ENCODE results near the gene APH1B. TPM values are rescaled to one million over a fixed set of nuclear protein-coding genes. Genes with fewer than 3 reads are reported as not detected.

APH1B gene
- total and polyA plus RNA-seq, 9 of the 15 experiments (the other 6 are each of a cell fraction or from before 2014, with no cell fraction given), result 5.1 to 9.7 (median 7.0) TPM

DNA sequence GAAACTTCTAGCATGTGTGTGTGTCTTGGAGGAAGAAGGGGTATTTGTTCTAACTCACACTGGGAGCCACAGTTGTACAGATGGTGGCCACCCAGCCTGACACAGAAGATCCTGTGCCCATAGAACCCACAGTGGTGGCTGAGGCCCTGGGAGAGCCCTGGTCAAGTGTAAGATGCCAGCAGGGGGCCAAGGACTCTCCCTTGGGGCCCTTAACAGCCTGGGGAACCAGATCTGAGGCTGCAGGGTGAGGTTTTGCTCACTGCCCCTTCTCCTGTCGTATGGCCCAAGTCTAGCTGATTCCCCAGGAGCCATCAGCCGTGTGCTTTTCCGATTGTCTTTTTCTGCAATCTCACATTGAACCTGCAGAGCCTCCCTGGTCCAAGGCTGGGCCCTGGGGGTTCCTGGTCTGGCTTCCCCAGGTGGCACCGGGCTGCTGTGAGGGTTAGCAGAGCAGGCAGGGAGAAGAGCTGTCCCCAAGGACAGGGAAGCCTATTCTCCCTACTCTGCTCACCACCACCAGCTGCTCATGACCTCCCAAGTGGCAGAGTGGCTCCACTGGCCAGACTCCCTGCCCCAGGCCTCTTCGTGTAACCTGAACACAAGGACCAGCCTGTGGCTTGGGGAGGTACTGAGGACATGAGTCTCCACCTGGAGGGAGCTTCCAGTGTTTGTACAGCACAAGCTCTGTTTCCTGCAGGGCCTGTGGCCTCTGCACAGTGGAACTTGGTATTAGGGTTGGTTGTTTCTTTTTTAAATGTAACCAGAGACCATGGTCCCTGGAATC, 52.4 kb downstream of the APH1B start:
- H3K27me3 ChIP-seq (ENCODE audit: control insufficient read depth in 2 of 2, insufficient read depth in 2 of 2, low read length in 2 of 2), result no peaks in the 10 kb centered on the region
- WGBS (ENCODE audit: insufficient coverage, low coverage, missing lambda C conversion rate), result 42% methylated on average over 5 of the region's 5 CpGs
- no peak overlapping the region for H3K4me3 ChIP-seq
- CTCF ChIA-PET (ENCODE audit: low intra/inter-chr PET ratio), result no interaction called here
- no peak overlapping the region for H3K4me2 ChIP-seq (ENCODE audit: insufficient read depth, low read length)
- ATAC-seq (peak; percentile 36), DNase-seq (ENCODE audit: extremely low read depth in 1 of 4, low spot score in 3 of 4) (no peak), FAIRE-seq (no peak)
- TF ChIP-seq GABPA (tag; conservative IDR thresholded peaks at IDR 0.05; ENCODE audit: low read depth) (no peak), GTF2A2 (tag; IDR thresholded peaks at IDR 0.05) (no peak), TFAP4 (CRISPR knock-in tag; IDR thresholded peaks at IDR 0.05; ENCODE audit: borderline replicate concordance) (0 out of 2 replicates have a peak, but pooled peaks have one; percentile 10)
- no peaks in the 10 kb centered on the region for H3K9me1 ChIP-seq (ENCODE audit: control insufficient read depth, insufficient read depth, low read length)
- H2AFZ ChIP-seq (ENCODE audit: low read depth, low read length), result no peak overlapping the region
- H3K79me2 ChIP-seq (ENCODE audit: control insufficient read depth, insufficient read depth, low read length), result no peaks in the 10 kb centered on the region
- no peaks in the 10 kb centered on the region for H3K36me3 ChIP-seq (ENCODE audit: control insufficient read depth, insufficient read depth, low read length)
- no peaks in the 10 kb centered on the region for H4K20me1 ChIP-seq (replicated peaks; ENCODE audit: control insufficient read depth, insufficient read depth, low read length)
- H3K9me3 ChIP-seq (replicated peaks; ENCODE audit: control insufficient read depth, insufficient read depth, low read depth, low read length), result no peaks in the 10 kb centered on the region
- BruUV-seq (replicated peaks), result no TSS peak
- POLR2A ChIA-PET, result interaction anchor here (0.6 to 1.5 kb wide), 8 partner anchors 10 to 233 kb away, joined by 3 to 5 read pairs (median 4); no protein-coding TSS in a partner anchor
- in situ Hi-C loops (cut with MboI) (no loop called here), intact Hi-C loops (cut with micrococcal nuclease) (no loop called here)
- no peak overlapping the region for H3K27ac ChIP-seq (ENCODE audit: extremely low read depth, low read depth, low read length)
- H3K4me1 ChIP-seq (replicated peaks in 1 of 2; ENCODE audit: control insufficient read depth in 2 of 2, insufficient read depth in 2 of 2, low read length in 2 of 2), result peaks cover 8 to 12% of the 10 kb centered on the region in 2 experiments; a peak in 4 of 5 replicates
- peak overlapping the region in 1 of 2 experiments; percentile 55; a peak in 2 of 4 replicates for H3K9ac ChIP-seq (ENCODE audit: insufficient read depth in 1 of 2, low read depth in 2 of 2, low read length in 2 of 2)
